GM10266 (cell line): ENCODE measurements around the gene WFDC5.
A peak's percentile ranks its signal among the peaks of the same experiment; 100 is the strongest.
"Not testable (repeated sequence)": the region's sequence is repeated elsewhere in the genome, so short reads cannot be mapped to it uniquely, and the experiment has no call there.

Experiments
- DNase-seq: peaks from one replicate; pipeline ENCODE4 v3.0.0; 2012; ENCODE audit errors: extremely low spot score
- CTCF ChIP-seq: IDR thresholded peaks from 2 replicates; pipeline ENCODE4 v1.5.1; 2012; ENCODE audit warnings: mild to moderate bottlenecking, low read depth; ENCODE audit not compliant: control insufficient read depth, insufficient read depth; ENCODE audit errors: missing control alignments

Gene WFDC5

GRCh38 chr20:45153147-45153546 is 38.2 kb upstream of the WFDC5 start:
- DNase-seq, result no peak
- TF ChIP-seq CTCF, result no peak

GRCh38 chr20:45152405-45152804 is 37.4 kb upstream of the WFDC5 start:
- no peak for TF ChIP-seq CTCF
- DNase-seq, result no peak

- no peak for DNase-seq
- TF ChIP-seq CTCF, result no peak
Observed at GRCh38 chr20:45149062-45149461, 34.1 kb upstream of the WFDC5 start.

GRCh38 chr20:45140836-45141235 is 25.9 kb upstream of the WFDC5 start:
- no peak for DNase-seq
- no peak for TF ChIP-seq CTCF

GRCh38 chr20:45139733-45140375 is 24.9 kb upstream of the WFDC5 start:
- not testable (repeated sequence) for DNase-seq

- TF ChIP-seq CTCF, result peak; percentile 64
- DNase-seq, result peak; percentile 50
Observed at GRCh38 chr20:45138561-45139300, 23.8 kb upstream of the WFDC5 start.

- TF ChIP-seq CTCF, result no peak
- DNase-seq, result no peak
Observed at GRCh38 chr20:45136911-45137310, 21.9 kb upstream of the WFDC5 start.
